ENCODE measurements around the gene SLIT3. TPM values are rescaled to one million over a fixed set of nuclear protein-coding genes. Genes with fewer than 3 reads are reported as not detected.

SLIT3 gene
- total RNA-seq, 8 experiments from 2014 or later, result 6.1 to 159 (median 64.4) TPM

GRCh38 chr5:168790002-168790635 is 510.8 kb downstream of the SLIT3 start:
- in situ Hi-C loops (cut with MboI; ENCODE audit: low pct_unique_long_range_greater_than_20kb in 2 of 9, low sequenced_read_pairs in 9 of 9, unreplicated experiment in 9 of 9), result no loop called here
- Histone ChIP-seq H3K4me1 (replicated peaks in 1 of 2) (peaks cover 63 to 89% of the 10 kb centered on the region in 2 donors), H3K4me3 (no peak overlapping the region), H3K27ac (no peak overlapping the region)
- peak in 1 of 8 experiments; percentile 27 for ATAC-seq (replicated peaks in 6 of 8)
- WGBS, 10 experiments, result 75 to 100% (median 100%) methylated on average over 1 to 2 of the region's 5 CpGs; no CpG with 5 or more reads in 7 of the 10 experiments

GRCh38 chr5:168788786-168789185 is 512.2 kb downstream of the SLIT3 start:
- H3K4me3 ChIP-seq, result no peak overlapping the region
- ATAC-seq (replicated peaks in 6 of 8), result no peak
- in situ Hi-C loops (cut with MboI; ENCODE audit: low pct_unique_long_range_greater_than_20kb in 2 of 9, low sequenced_read_pairs in 9 of 9, unreplicated experiment in 9 of 9), result no loop called here
- peaks cover 52 to 77% of the 10 kb centered on the region in 2 donors for H3K4me1 ChIP-seq (replicated peaks in 1 of 2)
- WGBS, 10 experiments, result 60 to 100% (median 86%) methylated on average over 1 to 3 of the region's 3 CpGs; no CpG with 5 or more reads in 4 of the 10 experiments
- no peak overlapping the region for H3K27ac ChIP-seq

GRCh38 chr5:168788107-168788506 is 512.8 kb downstream of the SLIT3 start:
- in situ Hi-C loops (cut with MboI; ENCODE audit: low pct_unique_long_range_greater_than_20kb in 2 of 9, low sequenced_read_pairs in 9 of 9, unreplicated experiment in 9 of 9), result no loop called here
- ATAC-seq (replicated peaks in 6 of 8), result no peak
- no peak overlapping the region for H3K4me3 ChIP-seq
- no peak overlapping the region for H3K27ac ChIP-seq
- WGBS, 10 experiments, result 0 to 100% (median 78%) methylated on average over 1 to 2 of the region's 4 CpGs; no CpG with 5 or more reads in 3 of the 10 experiments
- H3K4me1 ChIP-seq (replicated peaks in 1 of 2), result peaks cover 46 to 70% of the 10 kb centered on the region in 2 donors

- H3K4me3 ChIP-seq, result no peak overlapping the region
- 20 to 53% (median 38%) methylated on average over 1 to 3 of the region's 3 CpGs; no CpG with 5 or more reads in 5 of the 10 experiments for WGBS, 10 experiments
- in situ Hi-C loops (cut with MboI; ENCODE audit: low pct_unique_long_range_greater_than_20kb in 2 of 9, low sequenced_read_pairs in 9 of 9, unreplicated experiment in 9 of 9), result no loop called here
- peak; percentile 20 to 93 (median 80) for ATAC-seq (replicated peaks in 6 of 8)
- H3K27ac ChIP-seq, result peak overlapping the region; percentile 56 to 63
- H3K4me1 ChIP-seq (replicated peaks in 1 of 2), result peaks cover 59 to 66% of the 10 kb centered on the region in 2 donors
Observed at GRCh38 chr5:168786147-168786546, 514.8 kb downstream of the SLIT3 start.

- H3K4me3 ChIP-seq, result no peak overlapping the region
Observed at GRCh38 chr5:168784454-168784853, 516.5 kb downstream of the SLIT3 start.

GRCh38 chr5:168781941-168782571 is 518.9 kb downstream of the SLIT3 start:
- in situ Hi-C loops (cut with MboI; ENCODE audit: low pct_unique_long_range_greater_than_20kb in 2 of 9, low sequenced_read_pairs in 9 of 9, unreplicated experiment in 9 of 9), result no loop called here
- Histone ChIP-seq H3K4me3 (no peak overlapping the region), H3K27ac (no peak overlapping the region), H3K4me1 (replicated peaks in 1 of 2) (peaks cover 40 to 44% of the 10 kb centered on the region in 2 donors)
- no peak for ATAC-seq (replicated peaks in 6 of 8)
- WGBS, 10 experiments, result 20 to 83% (median 67%) methylated on average over 1 to 9 of the region's 10 CpGs; no CpG with 5 or more reads in 1 of the 10 experiments

More at GRCh38 chr5:168784454-168784853, 516.5 kb downstream of the SLIT3 start:
- H3K4me1 ChIP-seq (replicated peaks in 1 of 2), result peaks cover 48 to 57% of the 10 kb centered on the region in 2 donors
- no peak for ATAC-seq (replicated peaks in 6 of 8)
- 83 to 100% (median 95%) methylated on average over 1 to 4 of the region's 4 CpGs; no CpG with 5 or more reads in 3 of the 10 experiments for WGBS, 10 experiments
- in situ Hi-C loops (cut with MboI; ENCODE audit: low pct_unique_long_range_greater_than_20kb in 2 of 9, low sequenced_read_pairs in 9 of 9, unreplicated experiment in 9 of 9), result no loop called here
- no peak overlapping the region for H3K27ac ChIP-seq

GRCh38 chr5:168780888-168781287 is 520.1 kb downstream of the SLIT3 start:
- no peak overlapping the region for H3K4me3 ChIP-seq
- ATAC-seq (replicated peaks in 6 of 8), result peak in 4 of 8 experiments; percentile 10 to 53 (median 24)
- WGBS, 10 experiments, result 58 to 80% (median 63%) methylated on average over 1 to 2 of the region's 3 CpGs; no CpG with 5 or more reads in 6 of the 10 experiments
- in situ Hi-C loops (cut with MboI; ENCODE audit: low pct_unique_long_range_greater_than_20kb in 2 of 9, low sequenced_read_pairs in 9 of 9, unreplicated experiment in 9 of 9), result no loop called here
- no peak overlapping the region for H3K27ac ChIP-seq
- H3K4me1 ChIP-seq (replicated peaks in 1 of 2), result peaks cover 37 to 43% of the 10 kb centered on the region in 2 donors

GRCh38 chr5:168779333-168779732 is 521.6 kb downstream of the SLIT3 start:
- ATAC-seq (replicated peaks in 6 of 8), result no peak
- in situ Hi-C loops (cut with MboI; ENCODE audit: low pct_unique_long_range_greater_than_20kb in 2 of 9, low sequenced_read_pairs in 9 of 9, unreplicated experiment in 9 of 9), result no loop called here
- peaks cover 30 to 39% of the 10 kb centered on the region in 2 donors for H3K4me1 ChIP-seq (replicated peaks in 1 of 2)
- H3K4me3 ChIP-seq, result no peak overlapping the region
- no peak overlapping the region for H3K27ac ChIP-seq
- WGBS, 10 experiments, result 80 to 100% (median 95%) methylated on average over 1 to 3 of the region's 3 CpGs; no CpG with 5 or more reads in 5 of the 10 experiments

GRCh38 chr5:168778536-168778935 is 522.4 kb downstream of the SLIT3 start:
- ATAC-seq (replicated peaks in 6 of 8), result no peak
- H3K4me3 ChIP-seq, result no peak overlapping the region
- in situ Hi-C loops (cut with MboI; ENCODE audit: low pct_unique_long_range_greater_than_20kb in 2 of 9, low sequenced_read_pairs in 9 of 9, unreplicated experiment in 9 of 9), result no loop called here
- 60 to 100% (median 87%) methylated on average over 1 to 5 of the region's 10 CpGs; no CpG with 5 or more reads in 1 of the 10 experiments for WGBS, 10 experiments
- H3K4me1 ChIP-seq (replicated peaks in 1 of 2), result peaks cover 30 to 39% of the 10 kb centered on the region in 2 donors
- H3K27ac ChIP-seq, result no peak overlapping the region

- in situ Hi-C loops (cut with MboI; ENCODE audit: low pct_unique_long_range_greater_than_20kb in 2 of 9, low sequenced_read_pairs in 9 of 9, unreplicated experiment in 9 of 9), result no loop called here
- peaks cover 30 to 40% of the 10 kb centered on the region in 2 donors for H3K4me1 ChIP-seq (replicated peaks in 1 of 2)
- H3K4me3 ChIP-seq, result no peak overlapping the region
- 0 to 100% (median 94%) methylated on average over 1 to 2 of the region's 2 CpGs; no CpG with 5 or more reads in 4 of the 10 experiments for WGBS, 10 experiments
- H3K27ac ChIP-seq, result no peak overlapping the region
- no peak for ATAC-seq (replicated peaks in 6 of 8)
Observed at GRCh38 chr5:168777651-168778050, 523.3 kb downstream of the SLIT3 start.

GRCh38 chr5:168776070-168776469 is 524.9 kb downstream of the SLIT3 start:
- H3K27ac ChIP-seq, result no peak overlapping the region
- peaks cover 27 to 38% of the 10 kb centered on the region in 2 donors for H3K4me1 ChIP-seq (replicated peaks in 1 of 2)
- H3K4me3 ChIP-seq, result no peak overlapping the region
- in situ Hi-C loops (cut with MboI; ENCODE audit: low pct_unique_long_range_greater_than_20kb in 2 of 9, low sequenced_read_pairs in 9 of 9, unreplicated experiment in 9 of 9), result no loop called here
- ATAC-seq (replicated peaks in 6 of 8), result peak in 5 of 8 experiments; percentile 76 to 95 (median 93)
- 0 to 71% (median 29%) methylated on average over 1 to 8 of the region's 9 CpGs; no CpG with 5 or more reads in 2 of the 10 experiments for WGBS, 10 experiments

- ATAC-seq (replicated peaks in 6 of 8), result no peak
- peaks cover 33 to 47% of the 10 kb centered on the region in 2 donors for H3K4me1 ChIP-seq (replicated peaks in 1 of 2)
- no peak overlapping the region for H3K27ac ChIP-seq
- in situ Hi-C loops (cut with MboI; ENCODE audit: low pct_unique_long_range_greater_than_20kb in 2 of 9, low sequenced_read_pairs in 9 of 9, unreplicated experiment in 9 of 9), result no loop called here
- WGBS, 10 experiments, result 54 to 100% (median 78%) methylated on average over 1 to 7 of the region's 9 CpGs; no CpG with 5 or more reads in 2 of the 10 experiments
- H3K4me3 ChIP-seq, result no peak overlapping the region
Observed at GRCh38 chr5:168773226-168773625, 527.7 kb downstream of the SLIT3 start.

GRCh38 chr5:168772316-168772961 is 528.5 kb downstream of the SLIT3 start:
- 78 to 95% (median 85%) methylated on average over 1 to 11 of the region's 22 CpGs; no CpG with 5 or more reads in 3 of the 10 experiments for WGBS, 10 experiments
- peak in 2 of 8 experiments; percentile 11 to 59 for ATAC-seq (replicated peaks in 6 of 8)
- no peak overlapping the region for H3K27ac ChIP-seq
- peaks cover 33 to 43% of the 10 kb centered on the region in 2 donors for H3K4me1 ChIP-seq (replicated peaks in 1 of 2)
- in situ Hi-C loops (cut with MboI; ENCODE audit: low pct_unique_long_range_greater_than_20kb in 2 of 9, low sequenced_read_pairs in 9 of 9, unreplicated experiment in 9 of 9), result no loop called here
- H3K4me3 ChIP-seq, result no peak overlapping the region

Measured in motor neuron (in vitro differentiated cells).